Lower leg skin (tissue), 4 donors: ENCODE results near the gene ZNF444. TPM values are rescaled to one million over a fixed set of nuclear protein-coding genes. Genes with fewer than 3 reads are reported as not detected.

Experiments used
- DNase-seq, 2 donors: peaks; one replicate each; pipeline ENCODE4 v3.0.0-alpha.2; 2019; ENCODE audit warnings: low spot score in 2 of 2
- H3K4me3 ChIP-seq: fragments of 200-600 bp; sonication (generic); 2 replicates; pipeline ENCODE4 v1.5.1; 2017; ENCODE audit warnings: mild to moderate bottlenecking, low read depth; ENCODE audit not compliant: poor library complexity, severe bottlenecking
- CTCF ChIP-seq, 3 donors: fragments of 450-650 bp; IDR thresholded peaks; one replicate each; pipeline ENCODE4 v1.5.1; 2016; ENCODE audit warnings: antibody characterized with exemption in 3 of 3, mild to moderate bottlenecking in 3 of 3, moderate library complexity in 2 of 3
- POLR2A ChIP-seq, 2 donors: fragments of 450-650 bp; IDR thresholded peaks; one replicate each; pipeline ENCODE4 v1.6.1; 2016 to 2017; ENCODE audit warnings: antibody characterized with exemption in 2 of 2, mild to moderate bottlenecking in 1 of 2, moderate library complexity in 1 of 2
- WGBS, 2 donors: methylation state at CpG; one replicate each; pipeline ENCODE4 v1.1.5; 2018; 5-methylcytosine and 5-hydroxymethylcytosine counted together
- intact Hi-C: fragments of 100-400 bp; cut with DNase I; formaldehyde crosslinking; loops from one replicate; pipeline ENCODE4 v1.15.0; 2023; ENCODE audit warnings: low total_unique reads
- total RNA-seq, 4 donors: library from RNA; depleted of rRNA; stranded (reverse); fragments of >200 nt; gene quantifications; one replicate each; pipeline ENCODE4 v1.1.0, GENCODE V29; 2016

The ZNF444 gene
- total RNA-seq, 4 donors from 2014 or later, result 22.1 to 39.5 (median 30.6) TPM

GRCh38 chr19:56115490-56115889 is 25.6 kb upstream of the ZNF444 start:
- H3K4me3 ChIP-seq, result no peak overlapping the region
- intact Hi-C loops, result no loop called here
- TF ChIP-seq CTCF (IDR thresholded peaks at IDR 0.05), result no peak
- TF ChIP-seq POLR2A (IDR thresholded peaks at IDR 0.05), result no peak
- 88 to 94% methylated on average over 21 of the region's 21 CpGs for WGBS, 2 donors
- no peak for DNase-seq

GRCh38 chr19:56116606-56117005 is 24.5 kb upstream of the ZNF444 start:
- no peak overlapping the region for H3K4me3 ChIP-seq
- DNase-seq, result no peak
- TF ChIP-seq POLR2A (IDR thresholded peaks at IDR 0.05) (no peak), CTCF (IDR thresholded peaks at IDR 0.05) (no peak)
- intact Hi-C loops, result no loop called here
- 89 to 93% methylated on average over 6 of the region's 6 CpGs for WGBS, 2 donors

DNA sequence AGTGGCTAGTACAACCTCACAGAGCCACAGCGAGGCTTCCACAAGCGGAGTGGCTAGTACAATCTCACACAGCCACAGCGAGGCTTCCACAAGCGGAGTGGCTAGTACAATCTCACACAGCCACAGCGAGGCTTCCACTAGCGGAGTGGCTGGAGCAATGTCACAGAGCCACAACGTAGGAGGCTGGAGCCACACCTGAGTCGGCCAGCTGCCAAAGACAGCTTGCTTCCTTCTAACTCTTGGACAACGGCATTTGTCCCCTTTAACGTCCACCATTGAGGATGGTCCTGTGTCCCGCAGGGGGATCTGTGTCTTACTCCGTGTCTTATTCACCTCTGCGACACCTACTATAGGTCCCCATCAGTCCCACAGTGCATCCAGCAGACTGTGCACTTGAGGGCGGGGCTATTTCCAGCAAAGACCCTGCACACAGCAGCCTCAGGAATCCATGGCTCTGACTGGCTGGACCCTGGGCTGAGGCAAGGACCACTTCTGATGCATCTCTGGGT is 23.7 kb upstream of the ZNF444 start:
- H3K4me3 ChIP-seq, result no peak overlapping the region
- WGBS, 2 donors, result 72 to 76% methylated on average over 14 of the region's 14 CpGs
- intact Hi-C loops, result no loop called here
- DNase-seq, result no peak
- no peak for TF ChIP-seq CTCF (IDR thresholded peaks at IDR 0.05)
- no peak for TF ChIP-seq POLR2A (IDR thresholded peaks at IDR 0.05)

DNA sequence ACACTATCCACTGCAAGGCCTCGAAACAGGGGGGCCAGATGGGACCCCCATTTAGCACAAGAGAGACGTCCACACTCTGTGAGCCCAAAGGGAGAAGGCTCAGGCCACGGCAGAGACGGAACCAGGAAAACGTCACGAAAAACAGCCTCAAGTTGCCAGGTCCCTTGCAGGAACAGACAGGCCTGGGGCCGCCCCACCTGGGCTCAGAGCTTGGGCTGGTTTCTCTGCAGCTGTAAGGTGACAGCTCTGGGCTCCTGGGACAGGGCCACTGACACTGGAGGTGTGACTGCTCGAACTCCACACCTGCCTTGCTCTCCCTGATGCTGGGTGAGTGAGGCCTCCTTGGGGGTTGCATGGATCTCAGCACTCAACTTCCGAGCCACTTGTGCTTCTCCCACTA is 23.2 kb upstream of the ZNF444 start:
- intact Hi-C loops, result no loop called here
- H3K4me3 ChIP-seq, result no peak overlapping the region
- no peak for DNase-seq
- TF ChIP-seq POLR2A (IDR thresholded peaks at IDR 0.05) (no peak), CTCF (IDR thresholded peaks at IDR 0.05) (no peak)
- 45 to 48% methylated on average over 6 to 9 of the region's 9 CpGs for WGBS, 2 donors

GRCh38 chr19:56118666-56119581 is 22.2 kb upstream of the ZNF444 start:
- no peak for DNase-seq
- intact Hi-C loops, result no loop called here
- TF ChIP-seq POLR2A (IDR thresholded peaks at IDR 0.05) (no peak), CTCF (IDR thresholded peaks at IDR 0.05) (no peak)
- no peak overlapping the region for H3K4me3 ChIP-seq
- 37 to 38% methylated on average over 7 to 8 of the region's 8 CpGs for WGBS, 2 donors
